HPDE6-E6E7 (cell line): ENCODE measurements around the gene GDNF.
"Not testable (repeated sequence)": the region's sequence is repeated elsewhere in the genome, so short reads cannot be mapped to it uniquely, and the experiment has no call there.

Experiments
- DNase-seq: peaks from one replicate; pipeline ENCODE4 v3.0.0; 2011; ENCODE audit warnings: missing footprints; ENCODE audit errors: extremely low spot score

Gene GDNF

GRCh38 chr5:37816883-37817282 is 23.0 kb downstream of the GDNF start:
- DNase-seq, result no peak

- no peak for DNase-seq
Observed at GRCh38 chr5:37816331-37816730, 23.5 kb downstream of the GDNF start.

- DNase-seq, result no peak
Observed at GRCh38 chr5:37815913-37816312, 23.9 kb downstream of the GDNF start.

- peak; percentile 32 for DNase-seq
Observed at GRCh38 chr5:37814699-37815098, 25.1 kb downstream of the GDNF start.

- DNase-seq, result no peak
Observed at GRCh38 chr5:37812365-37812764, 27.5 kb downstream of the GDNF start.

- DNase-seq, result no peak
Observed at GRCh38 chr5:37811866-37812265, 28.0 kb downstream of the GDNF start.

- DNase-seq, result no peak
Observed at GRCh38 chr5:37810311-37810710, 29.5 kb downstream of the GDNF start.

- no peak for DNase-seq
Observed at GRCh38 chr5:37808945-37809344, 30.9 kb downstream of the GDNF start.

- no peak for DNase-seq
Observed at GRCh38 chr5:37807621-37808301, 32.1 kb downstream of the GDNF start.

- DNase-seq, result no peak
Observed at GRCh38 chr5:37807015-37807414, 32.8 kb downstream of the GDNF start.

- no peak for DNase-seq
Observed at GRCh38 chr5:37806476-37806875, 33.4 kb downstream of the GDNF start.

- no peak for DNase-seq
Observed at GRCh38 chr5:37806016-37806415, 33.8 kb downstream of the GDNF start.

- DNase-seq, result no peak
Observed at GRCh38 chr5:37804401-37804800, 35.4 kb downstream of the GDNF start.

GRCh38 chr5:37803487-37803886 is 36.4 kb downstream of the GDNF start:
- DNase-seq, result no peak

GRCh38 chr5:37801521-37801920 is 38.3 kb downstream of the GDNF start:
- DNase-seq, result no peak

GRCh38 chr5:37799865-37800421 is 39.9 kb downstream of the GDNF start:
- no peak for DNase-seq

- DNase-seq, result not testable (repeated sequence)
Observed at GRCh38 chr5:37796435-37796834, 43.4 kb downstream of the GDNF start.

- DNase-seq, result not testable (repeated sequence)
Observed at GRCh38 chr5:37795292-37795691, 44.5 kb downstream of the GDNF start.

GRCh38 chr5:37792975-37793631 is 46.7 kb downstream of the GDNF start:
- DNase-seq, result no peak

- no peak for DNase-seq
Observed at GRCh38 chr5:37791321-37791720, 48.5 kb downstream of the GDNF start.

GRCh38 chr5:37789991-37790390 is 49.9 kb downstream of the GDNF start:
- DNase-seq, result no peak

GRCh38 chr5:37787742-37788141 is 52.1 kb downstream of the GDNF start:
- no peak for DNase-seq

GRCh38 chr5:37786862-37787519 is 52.9 kb downstream of the GDNF start:
- DNase-seq, result peak; percentile 49
